Heart left ventricle (tissue), 13 donors: ENCODE data around the gene ZFHX2.
"Not testable (repeated sequence)": the region's sequence is repeated elsewhere in the genome, so short reads cannot be mapped to it uniquely, and the experiment has no call there.

Source experiments
- CTCF ChIP-seq, 12 donors: fragments of 200-600 bp; sonication (generic) in 4 of 12; IDR thresholded peaks; one replicate each; pipeline versions ENCODE4 v1.5.0 to v1.8.0; 2018 to 2022; ENCODE audit warnings: antibody characterized with exemption in 12 of 12, mild to moderate bottlenecking in 5 of 12
- POLR2A ChIP-seq, 2 donors: fragments of 450-650 bp; IDR thresholded peaks; one replicate each; pipeline ENCODE4 v1.6.1; 2017; ENCODE audit warnings: antibody characterized with exemption in 2 of 2, mild to moderate bottlenecking in 2 of 2, moderate library complexity in 2 of 2
- donor health status: ischemic (EF 13 %, LVEDD 7.1; RV severe dilation, severe dysfunction).
- donor health status: DM: no; HTN: yes; CAD: no.
- donor health status: DM: no; HTN: no; CAD: no.
- donor health status: ischemic (EF 25% LVEDD 6.9; RV normal size, moderate dysfunction).
- donor health status: ischemic (EF 25% LVEDD 5.7; RV mildly dilated, moderate dysfunction).
- donor health status: ischemic (EF 35%, LVEDD 5.7; RV mildly dilated, moderate dysfunction).
- donor health status: nonischemic (EF 11% LVEDD 7.7; RV severe dilation, severe dysfunction).
- donor health status: DM: yes; HTN: yes; CAD: no.
- donor health status: PGD.
- donor health status: ischemic (EF 29% LVEDD 5.4; RV normal size, mild dysfunction).
- donor health status: nonischemic (EF 23%, LVEDD 6.1; RV moderate dilation, normal function).

GRCh38 chr14:23594191-23594590 lies 42.6 kb upstream of the ZFHX2 start:
- not testable (repeated sequence) for TF ChIP-seq CTCF, POLR2A (IDR thresholded peaks at IDR 0.05)
